ENCODE measurements around the gene PDGFA. TPM values are rescaled to one million over a fixed set of nuclear protein-coding genes. Genes with fewer than 3 reads are reported as not detected.

Gene PDGFA
- 1.4 and 1.8 TPM in 2 replicates for total RNA-seq

DNA sequence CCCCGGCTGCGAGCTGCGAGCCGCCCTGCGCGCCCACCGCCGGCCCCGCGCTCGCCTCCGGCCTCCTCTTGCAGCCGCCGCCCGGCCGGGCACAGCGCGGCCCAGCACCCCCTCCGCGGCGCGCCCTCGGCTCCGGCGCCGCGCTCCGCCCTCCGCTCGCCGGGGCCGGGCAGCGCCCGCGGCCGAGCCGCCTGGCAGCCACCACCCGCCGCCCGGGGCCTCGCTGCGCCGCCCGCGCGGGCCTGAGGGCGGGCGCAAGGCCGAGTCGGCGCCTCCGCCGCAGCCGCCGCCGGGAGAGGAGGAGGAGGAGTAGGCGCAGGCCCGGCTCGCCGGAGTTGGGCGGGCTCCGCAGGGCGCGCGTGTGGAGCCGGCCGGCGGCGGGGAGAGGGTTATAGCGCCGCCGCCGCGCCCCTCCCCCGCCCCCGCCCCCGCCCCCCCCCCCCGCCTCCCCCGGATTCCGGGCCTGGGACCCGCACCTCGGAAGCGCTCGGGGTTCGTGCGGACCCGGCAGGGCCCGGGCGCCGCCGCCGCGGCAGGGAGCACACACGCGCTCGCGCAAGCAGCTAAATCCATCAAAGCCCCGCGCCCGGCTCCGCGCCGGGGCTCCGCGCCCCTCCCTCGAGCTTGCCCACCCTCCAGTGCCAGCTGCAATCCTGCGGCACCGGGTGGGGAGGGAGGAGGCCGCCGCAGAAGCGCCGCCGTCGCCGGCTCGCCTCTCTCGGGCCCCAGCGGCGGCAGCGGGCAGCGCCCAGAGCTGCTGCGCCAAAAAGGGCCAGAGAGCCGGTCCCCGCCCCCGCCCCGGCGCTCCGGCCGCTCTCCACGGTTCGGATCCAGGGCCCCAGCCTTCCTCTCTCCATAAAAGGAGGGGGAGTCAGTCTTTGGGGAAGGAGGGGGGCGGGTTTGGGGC, at the start of gene PDGFA:
TSS of gene PDGFA (minus strand) at position 363 of the 907 bp plus-strand sequence. CDS start 845 bp downstream, outside the sequence.

Other genes with a start within 250 kb of the PDGFA start
- gene FOXL3, start 229.7 kb downstream of the PDGFA start, total RNA-seq: not detected in 2 replicates
- 43.0 and 50.4 TPM in 2 replicates for gene DNAAF5, start 206.9 kb upstream of the PDGFA start, total RNA-seq
- 9.4 and 10.3 TPM in 2 replicates for gene PRKAR1B, start 207.4 kb upstream of the PDGFA start, total RNA-seq

Measured in subcutaneous preadipocyte (primary cell).